ENCODE results near the gene ADAMTSL1.

ADAMTSL1 gene

DNA sequence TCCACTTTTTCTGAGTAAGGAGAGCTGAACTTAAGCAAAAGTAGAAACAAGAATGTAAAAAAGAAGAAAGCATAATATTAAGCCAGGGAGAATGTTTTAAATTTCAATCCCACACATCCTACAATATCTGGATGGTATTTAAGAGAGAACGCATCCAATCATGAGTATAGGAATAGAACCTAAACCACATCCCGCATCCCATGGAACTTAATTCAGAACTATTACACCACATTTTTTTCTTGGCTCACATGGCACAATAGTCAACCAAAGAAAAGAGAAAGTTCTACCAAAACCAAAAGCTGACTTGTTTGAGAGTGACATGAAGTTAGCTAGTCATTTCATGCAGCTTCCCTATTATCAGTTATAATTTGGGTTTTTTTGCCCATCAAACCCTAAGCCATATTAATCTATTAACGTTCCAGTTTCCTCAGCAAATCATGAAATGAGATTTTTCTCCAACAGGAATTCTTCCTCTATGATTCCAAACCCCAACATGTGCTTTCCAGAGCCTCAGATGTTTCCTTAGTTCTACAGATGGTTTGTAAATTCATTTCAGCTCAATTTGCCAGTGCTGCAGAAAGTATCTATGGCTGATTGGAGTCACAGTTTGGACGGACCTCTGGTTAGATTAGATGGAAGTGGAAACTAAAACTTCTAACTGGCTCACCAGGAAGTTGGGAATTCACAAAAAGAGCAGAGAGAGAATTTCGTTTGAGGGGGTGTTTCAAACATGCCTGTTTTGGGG lies 22.5 kb downstream of the ADAMTSL1 start:
- no peak for DNase-seq (ENCODE audit: low read depth)
- TF ChIP-seq CTCF (IDR thresholded peaks at IDR 0.05; ENCODE audit: low read depth, low read length, missing control alignments): no peak
- no peak overlapping the region for H3K4me3 ChIP-seq (ENCODE audit: low read depth, low read length)

GRCh38 chr9:18499062-18499461 lies 25.1 kb downstream of the ADAMTSL1 start:
- no peak for TF ChIP-seq CTCF (IDR thresholded peaks at IDR 0.05; ENCODE audit: low read depth, low read length, missing control alignments)

DNA sequence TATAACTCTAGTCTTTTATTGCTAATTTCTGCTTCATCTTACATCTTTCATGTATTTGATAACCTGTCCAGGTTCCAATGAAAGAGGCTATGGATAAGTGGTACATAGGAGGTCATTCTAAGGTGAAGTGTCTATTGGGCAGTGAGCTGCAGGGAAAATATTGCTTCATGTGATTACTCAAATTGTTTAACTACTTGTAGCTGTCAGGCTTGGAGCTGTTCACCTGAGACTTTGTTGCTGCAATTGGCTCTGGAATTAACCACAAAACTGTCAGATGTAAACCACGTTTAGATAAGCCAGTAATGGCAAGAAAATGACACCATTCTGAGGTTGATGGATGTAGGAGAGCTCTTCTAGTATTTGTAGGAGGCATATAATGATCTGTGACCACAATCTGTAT lies 26.0 kb downstream of the ADAMTSL1 start:
- no peak for TF ChIP-seq CTCF (IDR thresholded peaks at IDR 0.05; ENCODE audit: low read depth, low read length, missing control alignments)
- no peak for DNase-seq (ENCODE audit: low read depth)
- no peak overlapping the region for H3K4me3 ChIP-seq (ENCODE audit: low read depth, low read length)

More at GRCh38 chr9:18499062-18499461, 25.1 kb downstream of the ADAMTSL1 start:
- no peak for DNase-seq (ENCODE audit: low read depth)
- H3K4me3 ChIP-seq (ENCODE audit: low read depth, low read length): no peak overlapping the region

- H3K4me3 ChIP-seq (ENCODE audit: low read depth, low read length): no peak overlapping the region
- no peak for TF ChIP-seq CTCF (IDR thresholded peaks at IDR 0.05; ENCODE audit: low read depth, low read length, missing control alignments)
- DNase-seq (ENCODE audit: low read depth): no peak
Measured at GRCh38 chr9:18500451-18500850, 26.5 kb downstream of the ADAMTSL1 start.

DNA sequence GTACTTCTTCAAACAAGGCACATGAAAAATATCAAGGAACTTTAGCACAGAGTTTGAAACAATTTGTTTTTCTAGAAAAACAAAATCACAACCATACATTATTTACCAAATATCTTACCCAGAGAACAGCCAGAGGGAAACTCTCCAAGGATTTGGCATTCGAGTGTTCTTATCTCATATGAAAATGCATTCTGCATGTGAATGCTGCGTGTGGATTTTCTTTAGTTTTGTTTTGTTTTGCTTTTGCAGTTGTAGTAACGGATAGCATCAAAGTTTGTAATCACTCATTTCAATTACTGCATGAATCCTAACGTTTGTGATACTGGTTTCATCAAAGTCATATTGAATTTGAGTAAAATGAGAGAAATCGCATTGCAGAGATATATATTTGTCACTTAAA lies 28.0 kb downstream of the ADAMTSL1 start:
- no peak for TF ChIP-seq CTCF (IDR thresholded peaks at IDR 0.05; ENCODE audit: low read depth, low read length, missing control alignments)
- H3K4me3 ChIP-seq (ENCODE audit: low read depth, low read length): no peak overlapping the region
- DNase-seq (ENCODE audit: low read depth): no peak

DNA sequence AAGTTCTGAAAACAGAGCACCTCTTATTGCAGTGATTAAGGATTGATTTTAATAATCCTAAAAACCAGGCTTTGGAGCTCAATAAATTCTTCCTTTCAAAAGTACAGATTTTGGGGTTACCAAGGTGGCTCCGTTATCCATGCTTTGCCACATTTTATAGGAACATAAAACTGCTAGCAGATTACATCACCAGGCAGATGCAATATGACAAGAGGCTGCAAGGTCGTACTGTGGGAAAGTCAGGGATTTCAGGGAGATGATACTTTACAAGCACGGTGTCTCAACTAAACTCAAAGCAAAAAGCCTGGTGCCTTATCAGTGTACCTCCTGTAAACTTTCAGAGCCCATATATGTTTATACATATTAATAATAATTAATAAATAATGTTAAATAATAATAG lies 28.6 kb downstream of the ADAMTSL1 start:
- no peak for TF ChIP-seq CTCF (IDR thresholded peaks at IDR 0.05; ENCODE audit: low read depth, low read length, missing control alignments)
- no peak for DNase-seq (ENCODE audit: low read depth)
- no peak overlapping the region for H3K4me3 ChIP-seq (ENCODE audit: low read depth, low read length)

DNA sequence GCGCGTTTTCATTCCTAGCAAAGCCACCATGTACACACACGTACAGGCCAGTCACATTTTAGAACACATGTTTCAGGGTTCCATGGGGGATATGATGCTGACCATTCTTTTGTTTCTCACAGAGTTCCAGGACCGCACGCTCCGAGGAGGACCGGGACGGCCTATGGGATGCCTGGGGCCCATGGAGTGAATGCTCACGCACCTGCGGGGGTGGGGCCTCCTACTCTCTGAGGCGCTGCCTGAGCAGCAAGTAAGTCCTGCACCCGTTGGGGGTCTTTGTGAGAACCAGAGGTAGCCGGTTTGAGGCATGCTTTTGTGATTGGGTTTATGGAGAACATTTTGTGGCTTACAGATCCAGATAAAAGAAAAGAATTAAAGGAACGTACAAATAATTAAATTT lies 30.8 kb downstream of the ADAMTSL1 start:
- H3K4me3 ChIP-seq (ENCODE audit: low read depth, low read length): no peak overlapping the region
- no peak for DNase-seq (ENCODE audit: low read depth)
- no peak for TF ChIP-seq CTCF (IDR thresholded peaks at IDR 0.05; ENCODE audit: low read depth, low read length, missing control alignments)

Data from GM12864 (cell line).